PC-3 (cell line): ENCODE data around the gene PRKD2. TPM values are rescaled to one million over a fixed set of nuclear protein-coding genes. Genes with fewer than 3 reads are reported as not detected.

Experiments used
- ATAC-seq: fragments of 200-7000 bp; cut with Tn5 transposase; 2 replicates; pipeline ENCODE4 v1.9.1; 2020; ENCODE audit warnings: mild to moderate bottlenecking, moderate library complexity
- BruUV-seq: library from RNA; stranded (reverse); fragments of 400-500 nt; replicated peaks from 2 replicates; lab custom pipeline; 2021; lab: Mats Ljungman, UMichigan
- CTCF ChIA-PET: fragments of 300-600 bp; sonication (Branson Sonifier 250); formaldehyde crosslinking; loops from one replicate; lab custom pipeline; 2022; ENCODE audit warnings: antibody characterized with exemption; lab: Charles Lee
- POLR2A ChIA-PET: fragments of 300-600 bp; sonication (Branson Sonifier 250); formaldehyde crosslinking; loops from one replicate; lab custom pipeline; 2022; ENCODE audit warnings: antibody characterized with exemption; ENCODE audit not compliant: unreplicated experiment; lab: Charles Lee
- DNase-seq: peaks from one replicate; pipeline ENCODE4 v3.0.0-alpha.2; 2015
- H2AFZ ChIP-seq: fragments of 300-600 bp; sonication (generic); 2 replicates; pipeline ENCODE4 v1.6.0; 2016; ENCODE audit warnings: antibody characterized with exemption, low read length
- H3F3A ChIP-seq: fragments of 300-600 bp; sonication (generic); one replicate; pipeline ENCODE4 v1.6.0; 2017; ENCODE audit warnings: antibody characterized with exemption, low read length, control low read depth, mild to moderate bottlenecking; ENCODE audit not compliant: unreplicated experiment
- H3K27ac ChIP-seq: fragments of 300-600 bp; sonication (generic); 2 replicates; pipeline ENCODE4 v1.5.1; 2016; ENCODE audit warnings: mild to moderate bottlenecking, low read length
- H3K27me3 ChIP-seq: fragments of 300-600 bp; sonication (generic); 2 replicates; pipeline ENCODE4 v1.6.1; 2016; ENCODE audit warnings: low read length, mixed read lengths
- H3K36me3 ChIP-seq: fragments of 300-600 bp; sonication (generic); 2 replicates; pipeline ENCODE4 v1.6.1; 2016; ENCODE audit warnings: low read depth, mixed run types, low read length, mixed read lengths
- H3K4me1 ChIP-seq: fragments of 300-600 bp; sonication (generic); 2 replicates; pipeline ENCODE4 v1.5.1; 2016; ENCODE audit warnings: low read length; ENCODE audit not compliant: insufficient read depth
- H3K4me2 ChIP-seq: fragments of 300-600 bp; sonication (generic); 2 replicates; pipeline ENCODE4 v1.6.0; 2016; ENCODE audit warnings: low read length
- H3K4me3 ChIP-seq: fragments of 300-600 bp; sonication (generic); 2 replicates; pipeline ENCODE4 v1.5.1; 2016; ENCODE audit warnings: mild to moderate bottlenecking, low read length, mixed read lengths
- H3K79me2 ChIP-seq: fragments of 300-600 bp; sonication (generic); 2 replicates; pipeline ENCODE4 v1.6.1; 2017; ENCODE audit warnings: low read length, mixed read lengths
- H3K9ac ChIP-seq: fragments of 300-600 bp; sonication (generic); 2 replicates; pipeline ENCODE4 v1.6.0; 2016; ENCODE audit warnings: mild to moderate bottlenecking, low read length
- H3K9me2 ChIP-seq: fragments of 300-600 bp; sonication (generic); replicated peaks from 2 replicates; pipeline ENCODE4 v1.6.1; 2016; ENCODE audit warnings: mixed run types, low read length, mixed read lengths
- H3K9me3 ChIP-seq: fragments of 300-600 bp; sonication (generic); 2 replicates; pipeline ENCODE4 v1.6.1; 2016; ENCODE audit warnings: low read length, mixed read lengths
- H4K20me1 ChIP-seq: fragments of 300-600 bp; sonication (generic); 2 replicates; pipeline ENCODE4 v1.6.1; 2016; ENCODE audit warnings: low read length, mixed read lengths
- EZH2 ChIP-seq: fragments of 300-600 bp; sonication (generic); IDR thresholded peaks from one replicate; pipeline ENCODE4 v1.6.1; 2017; ENCODE audit warnings: antibody characterized with exemption, mild to moderate bottlenecking, low read length; ENCODE audit not compliant: unreplicated experiment
- EZH2phosphoT487 ChIP-seq: fragments of 300-600 bp; sonication (generic); IDR thresholded peaks from 2 replicates; pipeline ENCODE4 v1.6.1; 2018; ENCODE audit warnings: mild to moderate bottlenecking, antibody characterized with exemption, low read length, borderline replicate concordance
- intact Hi-C: fragments of 100-400 bp; cut with micrococcal nuclease; formaldehyde crosslinking; loops from 2 replicates; pipeline ENCODE4 v1.9.0; 2023
- total RNA-seq: library from RNA; depleted of rRNA; stranded (reverse); fragments of >200 nt; gene quantifications from 2 replicates; pipeline ENCODE4 v1.2.3, GENCODE V29; 2014
- TF ChIP-seq, protein P1 (sequence below): fragments of 300-600 bp; sonication (generic); conservative IDR thresholded peaks from 2 replicates; pipeline ENCODE4 v1.5.1; 2017; ENCODE audit warnings: antibody characterized with exemption, low read depth, mild to moderate bottlenecking, low read length

The PRKD2 gene
- total RNA-seq, 1 experiment from 2014 or later = 24.1 TPM

DNA sequence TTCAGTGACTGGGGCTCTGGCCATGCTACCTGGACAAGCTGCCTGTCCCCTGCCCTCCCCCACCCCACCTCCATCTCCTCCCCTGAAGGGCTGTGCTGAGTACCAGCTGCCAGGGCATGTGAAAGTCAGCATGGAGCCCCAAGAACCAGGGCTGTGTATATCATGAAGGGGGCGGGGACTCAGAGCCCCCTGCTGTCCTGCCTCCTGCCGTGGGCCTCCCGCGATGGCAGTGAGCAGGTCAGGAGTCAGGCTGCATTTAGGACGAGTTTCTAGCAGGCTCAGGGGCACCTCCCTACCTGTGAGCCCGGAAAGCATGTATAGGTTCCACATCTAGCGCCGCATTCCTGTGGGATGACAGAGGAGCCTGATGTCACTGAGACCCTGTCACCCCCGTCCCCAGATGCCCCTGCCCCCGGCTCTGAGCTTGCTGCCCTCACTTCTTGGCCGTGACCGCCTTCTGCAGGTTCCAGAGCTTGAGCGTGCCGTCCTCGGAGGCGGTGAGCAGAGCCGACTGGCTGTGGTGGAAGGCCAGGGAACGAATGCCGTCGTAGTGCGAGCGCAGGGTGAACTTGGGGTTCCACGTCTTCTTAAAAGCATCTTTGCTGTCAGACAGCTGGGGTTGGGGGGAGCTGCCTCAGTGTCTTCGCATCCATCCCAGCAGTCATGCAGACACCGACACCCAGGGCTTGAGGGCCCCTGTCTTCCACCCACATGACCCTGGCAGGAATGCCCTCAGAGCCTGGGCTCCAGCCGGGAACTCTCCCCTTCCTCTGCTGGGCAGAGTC is 8.3 kb upstream of the PRKD2 start:
- ChIA-PET POLR2A (no interaction called here), CTCF (no interaction called here)
- H3K36me3 ChIP-seq = peaks cover 38% of the 10 kb centered on the region

DNA sequence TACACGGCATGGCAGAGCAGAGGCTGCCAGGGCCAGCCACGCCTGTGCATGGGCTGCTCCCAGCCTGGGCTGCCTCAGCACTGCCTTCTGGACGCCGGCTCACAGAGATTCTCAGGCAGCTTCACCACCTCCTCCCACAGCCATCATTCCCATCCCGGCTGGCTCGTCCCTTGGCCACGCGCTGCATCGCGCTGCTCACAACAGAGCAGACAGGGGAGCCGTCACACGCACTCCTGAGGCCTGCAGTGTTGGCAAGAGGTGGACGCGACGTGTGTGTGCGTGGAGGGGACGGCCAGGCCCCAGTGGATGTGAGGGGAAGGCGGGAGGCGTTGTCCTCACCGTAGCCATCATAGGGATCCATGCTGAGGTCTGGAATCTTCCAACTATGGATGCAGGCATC is 7.6 kb upstream of the PRKD2 start:
- H3K9me2 ChIP-seq = no peaks in the 10 kb centered on the region
- H2AFZ ChIP-seq = no peak overlapping the region
- no peak for ATAC-seq
- intact Hi-C loops = no loop called here
- DNase-seq = no peak
- H3K9me3 ChIP-seq = no peaks in the 10 kb centered on the region
- POLR2A ChIA-PET = no interaction called here
- H3K27me3 ChIP-seq = no peaks in the 10 kb centered on the region
- CTCF ChIA-PET = no interaction called here
- TF ChIP-seq, protein P1, sequence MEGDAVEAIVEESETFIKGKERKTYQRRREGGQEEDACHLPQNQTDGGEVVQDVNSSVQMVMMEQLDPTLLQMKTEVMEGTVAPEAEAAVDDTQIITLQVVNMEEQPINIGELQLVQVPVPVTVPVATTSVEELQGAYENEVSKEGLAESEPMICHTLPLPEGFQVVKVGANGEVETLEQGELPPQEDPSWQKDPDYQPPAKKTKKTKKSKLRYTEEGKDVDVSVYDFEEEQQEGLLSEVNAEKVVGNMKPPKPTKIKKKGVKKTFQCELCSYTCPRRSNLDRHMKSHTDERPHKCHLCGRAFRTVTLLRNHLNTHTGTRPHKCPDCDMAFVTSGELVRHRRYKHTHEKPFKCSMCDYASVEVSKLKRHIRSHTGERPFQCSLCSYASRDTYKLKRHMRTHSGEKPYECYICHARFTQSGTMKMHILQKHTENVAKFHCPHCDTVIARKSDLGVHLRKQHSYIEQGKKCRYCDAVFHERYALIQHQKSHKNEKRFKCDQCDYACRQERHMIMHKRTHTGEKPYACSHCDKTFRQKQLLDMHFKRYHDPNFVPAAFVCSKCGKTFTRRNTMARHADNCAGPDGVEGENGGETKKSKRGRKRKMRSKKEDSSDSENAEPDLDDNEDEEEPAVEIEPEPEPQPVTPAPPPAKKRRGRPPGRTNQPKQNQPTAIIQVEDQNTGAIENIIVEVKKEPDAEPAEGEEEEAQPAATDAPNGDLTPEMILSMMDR = no peak
- no peak for TF ChIP-seq EZH2
- no peak for TF ChIP-seq EZH2phosphoT487
- BruUV-seq = no TSS peak
- no peaks in the 10 kb centered on the region for H4K20me1 ChIP-seq
- no peak overlapping the region for H3K9ac ChIP-seq
- H3K27ac ChIP-seq = no peak overlapping the region
- H3K4me2 ChIP-seq = no peak overlapping the region
- H3F3A ChIP-seq = no peaks in the 10 kb centered on the region
- peaks cover 30% of the 10 kb centered on the region for H3K36me3 ChIP-seq
- H3K4me3 ChIP-seq = no peak overlapping the region
- H3K79me2 ChIP-seq = peaks cover 11% of the 10 kb centered on the region
- no peaks in the 10 kb centered on the region for H3K4me1 ChIP-seq

More for the DNA sequence above, 8.3 kb upstream of the PRKD2 start:
- Histone ChIP-seq H3K27ac (no peak overlapping the region), H3K27me3 (no peaks in the 10 kb centered on the region), H3K9ac (no peak overlapping the region), H3K4me1 (peaks cover 2% of the 10 kb centered on the region), H4K20me1 (no peaks in the 10 kb centered on the region), H2AFZ (no peak overlapping the region), H3K9me3 (no peaks in the 10 kb centered on the region), H3K9me2 (no peaks in the 10 kb centered on the region), H3K4me3 (no peak overlapping the region), H3K4me2 (no peak overlapping the region), H3K79me2 (peaks cover 19% of the 10 kb centered on the region), H3F3A (no peaks in the 10 kb centered on the region)
- intact Hi-C loops = no loop called here
- DNase-seq (no peak), ATAC-seq (no peak)
- TF ChIP-seq, protein P1 = no peak
- TF ChIP-seq EZH2phosphoT487 (no peak), EZH2 (no peak)
- BruUV-seq = no TSS peak

DNA sequence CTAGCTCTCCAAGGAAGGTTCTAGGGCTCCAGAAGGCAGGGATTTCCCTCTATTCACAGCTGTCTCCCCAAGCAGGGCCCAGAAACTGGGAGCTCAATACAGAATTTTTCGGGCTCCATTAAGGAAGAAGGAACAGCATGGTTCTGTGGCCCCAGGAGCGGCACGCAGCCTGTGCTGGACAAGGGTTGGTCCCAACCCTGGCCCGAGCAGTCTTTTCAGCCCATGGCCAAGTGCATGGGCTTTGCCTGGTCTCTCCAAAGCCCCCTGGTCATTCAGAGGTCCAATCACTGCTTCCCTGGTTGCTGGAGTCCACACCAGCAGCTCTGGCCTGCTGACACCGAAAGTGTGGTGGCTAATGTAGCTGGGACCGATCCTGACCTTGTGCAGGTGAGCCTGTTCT is 6.6 kb upstream of the PRKD2 start:
- Histone ChIP-seq H3K9me2 (no peaks in the 10 kb centered on the region), H3K9ac (no peak overlapping the region), H3K27ac (no peak overlapping the region), H3K4me3 (no peak overlapping the region), H3K9me3 (no peaks in the 10 kb centered on the region), H3K79me2 (peaks cover 1% of the 10 kb centered on the region; the same call in 1 of the 2 replicates), H3K4me1 (no peaks in the 10 kb centered on the region), H4K20me1 (no peaks in the 10 kb centered on the region), H3K36me3 (peaks cover 20% of the 10 kb centered on the region), H3K27me3 (no peaks in the 10 kb centered on the region), H3K4me2 (no peak overlapping the region), H2AFZ (no peak overlapping the region), H3F3A (no peaks in the 10 kb centered on the region)
- ATAC-seq (no peak), DNase-seq (no peak)
- TF ChIP-seq EZH2 (no peak), EZH2phosphoT487 (no peak)
- TF ChIP-seq, protein P1 = no peak
- intact Hi-C loops = no loop called here
- CTCF ChIA-PET = no interaction called here
- BruUV-seq = no TSS peak
- POLR2A ChIA-PET = no interaction called here
